Globus pallidus (tissue), 1 donor: ENCODE results near the gene IL1RAPL1.
"Not testable (repeated sequence)": the region's sequence is repeated elsewhere in the genome, so short reads cannot be mapped to it uniquely, and the experiment has no call there.

Experiments used
- DNase-seq: peaks from one replicate; pipeline ENCODE4 v3.0.0-alpha.2; 2015; ENCODE audit warnings: low spot score

Gene IL1RAPL1

DNA sequence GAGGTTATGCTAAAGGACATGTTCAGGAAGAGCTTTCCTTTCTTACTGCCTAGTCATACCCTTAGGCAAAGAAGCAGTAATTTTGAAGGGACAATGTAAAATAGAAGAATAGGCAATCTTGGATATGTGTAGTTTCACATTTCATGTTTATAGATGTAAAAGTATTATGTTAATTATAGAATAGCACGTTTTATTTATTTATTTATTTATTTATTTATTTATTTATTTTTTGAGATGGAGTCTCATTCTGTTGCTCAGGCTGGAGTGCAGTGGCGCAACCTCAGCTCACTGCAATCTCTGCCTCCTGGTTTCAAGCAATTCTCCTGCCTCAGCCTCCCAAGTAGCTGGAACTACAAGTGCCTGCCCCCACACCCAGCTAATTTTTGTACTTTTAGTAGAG, 535.6 kb downstream of the IL1RAPL1 start:
- not testable (repeated sequence) for DNase-seq

DNA sequence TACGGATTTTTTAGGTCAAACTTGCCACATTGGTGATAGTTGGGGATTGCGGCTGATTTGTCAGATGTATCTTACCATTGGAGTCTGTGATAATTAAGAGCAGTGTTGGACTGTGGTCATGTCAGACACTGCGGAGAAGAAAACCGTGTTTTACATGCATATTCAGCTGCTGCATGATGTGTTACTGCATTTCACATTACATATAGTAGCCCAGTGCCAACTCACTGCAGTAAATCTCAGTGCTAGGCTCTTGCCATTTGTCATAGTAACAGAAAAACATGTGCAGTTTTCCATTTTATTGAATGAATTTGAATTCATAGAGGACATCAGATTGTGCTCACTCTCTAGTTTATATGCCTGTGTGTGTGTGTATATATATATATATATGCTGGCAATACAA, 543.7 kb downstream of the IL1RAPL1 start:
- no peak for DNase-seq

GRCh38 chrX:29136904-29137303, 549.7 kb downstream of the IL1RAPL1 start:
- no peak for DNase-seq

DNA sequence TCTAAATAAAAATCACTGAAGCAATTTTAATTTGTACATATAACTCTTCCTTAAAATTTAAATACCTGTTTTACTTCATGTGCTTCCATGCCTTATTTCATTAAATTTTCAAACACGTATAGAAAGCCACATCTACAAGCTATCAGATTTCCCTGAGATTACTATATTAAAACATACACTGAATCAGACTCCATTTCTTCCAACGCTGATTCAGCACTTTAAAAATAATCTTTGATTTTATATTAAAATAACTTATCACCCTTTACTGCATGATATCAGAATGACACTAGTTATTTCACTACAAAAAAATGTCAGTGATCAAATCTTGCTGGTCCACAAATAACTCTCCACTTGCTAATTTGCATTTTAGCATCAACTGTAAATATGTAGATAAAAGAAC, 550.8 kb downstream of the IL1RAPL1 start:
- DNase-seq: no peak

DNA sequence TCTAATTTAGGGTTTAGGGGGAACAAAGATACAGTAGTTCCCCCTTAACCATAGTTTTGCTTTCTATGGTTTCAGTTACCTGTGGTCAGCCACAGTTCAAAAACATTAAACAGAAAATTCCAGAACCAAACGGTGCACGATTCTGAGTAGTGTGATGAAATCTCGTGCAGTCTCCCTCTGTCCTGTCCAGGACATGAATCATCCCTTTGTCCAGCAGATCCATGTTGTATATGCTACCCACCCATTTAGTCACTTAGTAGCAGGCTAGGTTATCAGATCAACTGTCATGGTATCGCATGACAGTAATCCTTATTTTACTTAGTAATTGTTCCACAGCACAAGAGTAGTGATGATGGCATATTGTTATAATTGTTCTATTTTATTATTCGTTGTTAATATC, 556.1 kb downstream of the IL1RAPL1 start:
- no peak for DNase-seq

- no peak for DNase-seq
Measured at GRCh38 chrX:29143756-29144155, 556.5 kb downstream of the IL1RAPL1 start.

GRCh38 chrX:29145316-29145715, 558.1 kb downstream of the IL1RAPL1 start:
- no peak for DNase-seq

GRCh38 chrX:29148511-29148910, 561.3 kb downstream of the IL1RAPL1 start:
- no peak for DNase-seq

DNA sequence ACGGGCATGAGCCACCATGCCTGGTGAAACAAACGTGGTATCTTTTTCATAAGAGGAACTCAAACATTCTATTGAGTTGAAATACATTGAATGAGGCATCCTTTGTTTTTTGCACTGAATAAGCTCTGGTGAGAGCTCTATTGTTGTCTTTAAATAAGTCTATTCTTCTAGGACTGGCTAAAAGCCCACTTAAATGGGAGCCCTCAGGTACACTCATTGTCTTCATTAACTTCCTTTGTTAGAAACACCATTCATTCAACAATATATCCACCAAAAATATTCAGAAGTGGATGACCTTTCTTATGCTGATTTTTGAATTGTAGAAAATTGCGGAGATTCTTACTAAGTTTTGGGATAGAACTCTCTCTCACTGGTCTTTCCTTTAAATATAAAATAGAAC, 568.0 kb downstream of the IL1RAPL1 start:
- DNase-seq: peak; percentile 26

DNA sequence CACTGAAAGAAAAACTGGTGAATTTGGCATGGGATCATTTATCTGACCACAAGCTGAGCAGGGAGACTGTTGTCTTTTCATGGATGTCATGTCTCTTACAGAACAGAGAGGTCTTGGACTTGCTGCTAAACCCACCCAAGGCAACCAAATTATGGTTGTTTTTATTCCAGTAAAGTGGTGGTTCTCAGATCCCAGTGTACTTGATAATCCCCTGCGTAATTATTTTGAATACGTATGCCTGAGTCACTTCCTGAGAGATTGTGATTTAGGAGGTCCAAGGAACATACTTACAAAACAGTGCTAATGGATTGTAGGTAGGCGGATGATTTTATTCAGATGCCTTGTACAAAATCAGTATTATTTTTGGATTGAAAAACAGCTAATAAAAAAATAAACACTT, 585.6 kb downstream of the IL1RAPL1 start:
- no peak for DNase-seq

- DNase-seq: no peak
Measured at GRCh38 chrX:29187264-29187663, 600.0 kb downstream of the IL1RAPL1 start.

GRCh38 chrX:29196501-29196900, 609.3 kb downstream of the IL1RAPL1 start:
- no peak for DNase-seq

- no peak for DNase-seq
Measured at GRCh38 chrX:29215251-29215650, 628.0 kb downstream of the IL1RAPL1 start.

DNA sequence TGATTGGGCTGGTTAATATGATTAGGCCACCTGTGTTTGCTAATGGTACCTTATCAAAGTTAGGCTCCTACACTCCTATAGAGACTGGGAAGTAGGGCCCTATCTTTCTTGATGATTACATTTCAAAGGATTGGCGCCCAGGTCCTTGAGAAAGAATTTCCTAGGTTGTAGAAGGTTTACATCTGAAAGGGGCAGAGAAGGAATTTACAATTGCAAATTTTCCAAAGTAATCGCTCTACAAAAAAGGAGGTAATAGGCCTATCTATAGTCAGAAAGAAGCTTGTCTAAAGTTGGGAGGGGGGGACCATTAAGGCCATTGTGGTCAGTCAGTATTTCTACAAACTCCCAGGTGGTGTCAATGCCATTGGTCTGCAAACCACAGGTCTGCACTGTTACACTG, 638.4 kb downstream of the IL1RAPL1 start:
- no peak for DNase-seq

DNA sequence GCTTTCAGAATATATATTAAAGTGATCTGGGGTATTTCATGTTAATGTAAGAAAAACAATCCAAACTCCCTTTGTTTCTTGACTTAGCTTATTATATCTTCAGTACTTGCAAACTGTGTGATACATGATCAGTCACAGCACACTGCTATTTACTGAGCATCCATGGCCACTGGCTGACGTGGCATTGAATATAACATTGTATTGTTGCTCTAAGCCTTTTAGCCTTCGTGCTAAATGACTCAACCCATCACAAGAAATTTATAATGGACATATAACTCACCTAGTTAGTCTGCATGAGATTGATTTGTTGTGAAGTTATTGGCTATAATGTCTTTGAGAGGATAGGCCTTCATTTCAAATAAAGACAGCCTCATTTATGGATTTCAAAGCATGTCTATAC, 642.6 kb downstream of the IL1RAPL1 start:
- no peak for DNase-seq

DNA sequence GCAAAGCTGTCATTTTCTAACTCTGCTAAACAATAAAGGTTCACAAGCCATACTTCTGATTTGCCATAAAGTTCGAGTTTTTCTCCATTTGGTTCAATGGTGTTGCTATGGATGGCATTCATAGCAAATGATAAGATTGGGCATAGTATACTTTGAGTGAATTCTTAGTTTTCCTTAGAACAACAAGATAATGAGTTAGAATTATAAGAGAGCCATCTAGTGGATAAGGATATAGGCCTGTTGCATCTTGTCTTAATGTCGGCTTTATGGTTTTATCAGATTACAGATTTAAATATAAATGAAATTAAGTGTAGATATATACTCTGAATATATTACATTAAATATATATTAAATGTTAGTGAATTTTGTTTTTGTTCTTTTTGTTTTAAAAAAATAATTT, 644.6 kb downstream of the IL1RAPL1 start:
- peak; percentile 22 for DNase-seq

DNA sequence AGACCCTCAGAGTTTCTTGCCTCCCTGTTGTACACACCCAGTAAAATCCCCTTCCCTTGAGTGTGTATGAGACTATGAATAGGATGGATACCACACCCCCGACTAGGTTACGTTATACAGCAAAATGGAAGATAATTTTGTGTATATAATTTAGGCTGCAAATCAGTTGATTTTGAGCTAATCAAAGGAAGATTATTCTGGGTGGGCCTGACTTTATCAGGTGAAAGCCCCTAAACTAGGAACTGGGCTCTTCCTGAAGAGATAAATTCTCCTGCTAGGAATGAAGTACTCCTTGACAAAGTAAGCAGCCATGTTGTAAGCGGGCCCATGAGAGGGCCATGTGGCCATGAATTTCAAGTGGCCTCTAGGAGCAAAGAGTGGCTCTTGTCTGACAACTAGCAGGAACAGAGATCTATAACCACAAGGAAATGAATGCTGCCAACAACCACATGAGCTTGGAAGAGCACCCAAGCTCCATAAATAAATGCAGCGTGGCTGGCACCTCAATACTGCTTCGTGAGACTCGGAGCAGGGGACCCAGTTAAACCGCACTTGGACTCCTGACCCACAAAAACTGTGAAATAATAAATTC, 646.4 kb downstream of the IL1RAPL1 start:
- no peak for DNase-seq

- DNase-seq: no peak
Measured at GRCh38 chrX:29237972-29238371, 650.7 kb downstream of the IL1RAPL1 start.

- DNase-seq: no peak
Measured at GRCh38 chrX:29241809-29242208, 654.6 kb downstream of the IL1RAPL1 start.

GRCh38 chrX:29242856-29243255, 655.6 kb downstream of the IL1RAPL1 start:
- no peak for DNase-seq

DNA sequence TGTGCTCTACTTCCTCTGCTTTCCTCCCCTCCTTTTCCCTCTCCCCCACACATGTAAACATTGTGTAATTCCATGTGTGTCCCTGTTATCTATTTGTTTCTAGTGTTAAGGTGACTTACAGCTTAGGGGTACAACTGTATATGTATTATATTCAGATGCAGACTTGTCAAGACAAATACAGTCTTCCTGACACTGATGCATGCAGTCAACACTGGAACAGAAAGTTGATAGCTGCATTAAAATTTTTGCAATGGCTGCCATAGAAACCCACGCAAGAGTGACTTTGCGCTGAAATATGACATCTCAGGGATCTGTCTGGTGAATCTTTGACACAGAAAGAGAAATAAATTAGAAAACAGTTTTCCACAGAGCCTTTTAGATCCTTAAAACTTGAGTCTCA, 656.7 kb downstream of the IL1RAPL1 start:
- no peak for DNase-seq

DNA sequence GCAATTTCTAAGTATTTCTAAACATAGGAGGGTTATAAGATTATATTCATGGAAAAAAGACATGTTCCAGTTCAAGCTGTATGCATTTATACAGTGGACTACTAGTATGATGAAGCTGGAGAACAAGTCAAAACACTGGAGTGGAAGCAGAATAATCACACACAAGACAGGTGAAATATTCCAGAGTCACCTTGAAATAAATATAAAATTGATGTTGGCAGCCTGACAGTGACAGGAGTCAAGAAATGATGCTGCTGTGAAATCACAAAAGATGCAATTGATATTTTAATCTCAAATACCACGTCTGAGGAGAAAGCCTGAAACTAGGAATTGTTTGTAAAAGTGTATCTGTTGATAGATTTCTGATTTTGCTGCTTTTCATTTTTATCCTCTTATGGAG, 667.3 kb downstream of the IL1RAPL1 start:
- no peak for DNase-seq

GRCh38 chrX:29257521-29257920, 670.3 kb downstream of the IL1RAPL1 start:
- DNase-seq: no peak

GRCh38 chrX:29269390-29269789, 682.1 kb downstream of the IL1RAPL1 start:
- no peak for DNase-seq

DNA sequence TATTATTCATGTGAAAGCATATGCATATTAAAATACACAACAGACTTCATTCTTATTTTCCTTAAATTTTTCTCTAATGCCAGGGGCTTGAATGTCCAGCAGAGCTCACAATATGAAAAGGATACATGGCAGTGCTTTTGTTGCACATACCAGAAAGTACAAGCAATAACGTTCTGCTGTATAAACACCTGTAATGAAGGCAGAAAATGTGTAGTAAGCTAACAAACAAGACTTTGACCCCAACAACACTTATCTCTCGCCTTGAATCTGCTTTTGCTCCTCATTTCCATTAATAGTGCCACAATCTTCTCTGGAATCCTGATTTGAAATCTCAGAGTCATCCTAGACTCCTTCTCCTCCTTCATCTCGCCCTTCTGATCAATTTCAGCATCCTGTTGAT, 687.3 kb downstream of the IL1RAPL1 start:
- DNase-seq: no peak
